ENCODE data around the gene CACNA1F. TPM values are rescaled to one million over a fixed set of nuclear protein-coding genes. Genes with fewer than 3 reads are reported as not detected.

Gene CACNA1F
- total and polyA plus RNA-seq, 4 experiments from 2014 or later = 0.03 to 1.3 (median 1.2) TPM; not detected in 1

GRCh38 chrX:49192722-49193328 lies 40.3 kb downstream of the CACNA1F start:
- no peaks in the 10 kb centered on the region for H3K9me3 Mint-ChIP-seq
- H3K27ac ChIP-seq (ENCODE audit: low read depth, low read length) = no peak overlapping the region
- peak overlapping the region in 3 of 7 donors; percentile 3 to 53 (median 40) for H3K27ac Mint-ChIP-seq
- no peaks in the 10 kb centered on the region for H3K27me3 ChIP-seq (ENCODE audit: insufficient read depth, low read length)
- H3K4me3 Mint-ChIP-seq = peak overlapping the region in 7 of 8 donors; percentile 4 to 70 (median 39)
- intact Hi-C loops (cut with micrococcal nuclease) = loop anchor here (1.0 to 10.0 kb wide), 5 partner anchors 36 to 682 kb away; partner anchors contain the start of genes CCDC22 and USP27X
- peaks cover 0 to 2% of the 10 kb centered on the region in 2 donors for H3K36me3 Mint-ChIP-seq
- H3K4me1 ChIP-seq (ENCODE audit: insufficient read depth, low read length) = peaks cover 18% of the 10 kb centered on the region
- no peaks in the 10 kb centered on the region for H3K36me3 ChIP-seq (ENCODE audit: insufficient read depth, low read length)
- no peak overlapping the region for H3K4me3 ChIP-seq (ENCODE audit: low read length in 2 of 2)
- no peaks in the 10 kb centered on the region for H3K27me3 Mint-ChIP-seq
- H3K4me1 Mint-ChIP-seq = peaks cover 17 to 27% (median 22%) of the 10 kb centered on the region in 4 donors
- peak in 3 of 5 donors; percentile 19 to 26 (median 25) for DNase-seq
- H3K9me3 ChIP-seq (ENCODE audit: control insufficient read depth in 1 of 2, low read length in 2 of 2) = no peaks in the 10 kb centered on the region
- ChIA-PET CTCF (ENCODE audit: partially characterized antibody) (interaction anchor here (0.7 to 3.7 kb wide), 20 partner anchors 10 to 569 kb away, joined by 3 to 27 read pairs (median 4); no protein-coding TSS in a partner anchor), POLR2A (ENCODE audit: partially characterized antibody) (interaction anchor here (0.6 to 2.0 kb wide), 6 partner anchors 20 to 680 kb away, joined by 3 to 7 read pairs (median 4); partner anchors contain the start of genes CCDC22 and PPP1R3F)

- intact Hi-C loops (cut with micrococcal nuclease) = loop anchor here (1.0 to 10.0 kb wide), 7 partner anchors 9 to 683 kb away; partner anchors contain the start of genes CCDC22, PPP1R3F, SYP and USP27X
- Mint-ChIP-seq H3K36me3 (peaks cover 0 to 2% of the 10 kb centered on the region in 2 donors), H3K9me3 (no peaks in the 10 kb centered on the region), H3K4me1 (peaks cover 17 to 27% (median 22%) of the 10 kb centered on the region in 4 donors), H3K27ac (peak overlapping the region; percentile 47 to 97 (median 94)), H3K27me3 (no peaks in the 10 kb centered on the region), H3K4me3 (peak overlapping the region; percentile 77 to 96 (median 91))
- Histone ChIP-seq H3K9me3 (ENCODE audit: control insufficient read depth in 1 of 2, low read length in 2 of 2) (no peaks in the 10 kb centered on the region), H3K27me3 (ENCODE audit: insufficient read depth, low read length) (no peaks in the 10 kb centered on the region), H3K4me3 (ENCODE audit: low read length in 2 of 2) (peak overlapping the region; percentile 52 to 74), H3K36me3 (ENCODE audit: insufficient read depth, low read length) (no peaks in the 10 kb centered on the region), H3K4me1 (ENCODE audit: insufficient read depth, low read length) (peaks cover 18% of the 10 kb centered on the region), H3K27ac (ENCODE audit: low read depth, low read length) (peak overlapping the region; percentile 69)
- ChIA-PET CTCF (ENCODE audit: partially characterized antibody) (interaction anchor here (0.9 to 3.7 kb wide), 11 partner anchors 11 to 562 kb away, joined by 3 to 27 read pairs (median 6); no protein-coding TSS in a partner anchor), POLR2A (ENCODE audit: partially characterized antibody) (interaction anchor here (1.0 to 2.0 kb wide), 16 partner anchors 9 to 652 kb away, joined by 3 to 26 read pairs (median 5); partner anchors contain the start of genes GPKOW, GRIPAP1, PLP2 and PPP1R3F)
- no peak for DNase-seq
These were observed 41.5 kb downstream of the CACNA1F start for GRCh38 chrX:49191574-49192011.

- intact Hi-C loops (cut with micrococcal nuclease) = loop anchor here (1.0 to 10.0 kb wide), 5 partner anchors 9 to 684 kb away; partner anchors contain the start of genes CCDC22, PPP1R3F, SYP and USP27X
- Histone ChIP-seq H3K4me3 (ENCODE audit: low read length in 2 of 2) (peak overlapping the region; percentile 52 to 74), H3K36me3 (ENCODE audit: insufficient read depth, low read length) (no peaks in the 10 kb centered on the region), H3K27ac (ENCODE audit: low read depth, low read length) (peak overlapping the region; percentile 69), H3K4me1 (ENCODE audit: insufficient read depth, low read length) (peaks cover 18% of the 10 kb centered on the region), H3K27me3 (ENCODE audit: insufficient read depth, low read length) (no peaks in the 10 kb centered on the region), H3K9me3 (ENCODE audit: control insufficient read depth in 1 of 2, low read length in 2 of 2) (no peaks in the 10 kb centered on the region)
- peak; percentile 86 to 95 (median 93) for DNase-seq
- ChIA-PET CTCF (ENCODE audit: partially characterized antibody) (interaction anchor here (0.6 to 3.7 kb wide), 6 partner anchors 10 to 39 kb away, joined by 3 to 27 read pairs (median 4); no protein-coding TSS in a partner anchor), POLR2A (ENCODE audit: partially characterized antibody) (interaction anchor here (0.6 to 1.5 kb wide), 23 partner anchors 10 to 651 kb away, joined by 3 to 26 read pairs (median 4); partner anchors contain the start of genes CACNA1F, FOXP3, GPKOW and GRIPAP1)
- H3K36me3 Mint-ChIP-seq = peaks cover 0 to 2% of the 10 kb centered on the region in 2 donors
- H3K4me1 Mint-ChIP-seq = peaks cover 17 to 27% (median 22%) of the 10 kb centered on the region in 4 donors
- H3K9me3 Mint-ChIP-seq = no peaks in the 10 kb centered on the region
- H3K27me3 Mint-ChIP-seq = no peaks in the 10 kb centered on the region
- H3K27ac Mint-ChIP-seq = peak overlapping the region; percentile 47 to 98 (median 94)
- H3K4me3 Mint-ChIP-seq = peak overlapping the region; percentile 68 to 96 (median 91)
These were observed 42.1 kb downstream of the CACNA1F start for GRCh38 chrX:49190821-49191573.

GRCh38 chrX:49189606-49190005 lies 43.5 kb downstream of the CACNA1F start:
- peak overlapping the region in 6 of 8 donors; percentile 13 to 85 (median 24) for H3K4me3 Mint-ChIP-seq
- H3K4me3 ChIP-seq (ENCODE audit: low read length in 2 of 2) = no peak overlapping the region
- H3K36me3 Mint-ChIP-seq = peaks cover 0 to 2% of the 10 kb centered on the region in 2 donors
- no peaks in the 10 kb centered on the region for H3K36me3 ChIP-seq (ENCODE audit: insufficient read depth, low read length)
- no peaks in the 10 kb centered on the region for H3K27me3 Mint-ChIP-seq
- no peaks in the 10 kb centered on the region for H3K9me3 Mint-ChIP-seq
- DNase-seq = no peak
- POLR2A ChIA-PET (ENCODE audit: partially characterized antibody) = interaction anchor here (0.9 kb wide), 1 partner anchor 79 kb away, joined by 3 read pairs; no protein-coding TSS in a partner anchor
- H3K9me3 ChIP-seq (ENCODE audit: control insufficient read depth in 1 of 2, low read length in 2 of 2) = no peaks in the 10 kb centered on the region
- CTCF ChIA-PET (ENCODE audit: partially characterized antibody) = interaction anchor here (2.5 kb wide), 1 partner anchor 23 kb away, joined by 8 read pairs; no protein-coding TSS in a partner anchor
- peak overlapping the region in 3 of 7 donors; percentile 10 to 81 (median 47) for H3K27ac Mint-ChIP-seq
- no peak overlapping the region for H3K27ac ChIP-seq (ENCODE audit: low read depth, low read length)
- peaks cover 26% of the 10 kb centered on the region for H3K4me1 ChIP-seq (ENCODE audit: insufficient read depth, low read length)
- intact Hi-C loops (cut with micrococcal nuclease) = loop anchor here (5.0 to 10.0 kb wide), 3 partner anchors 32 to 685 kb away; partner anchors contain the start of genes CCDC22 and USP27X
- H3K4me1 Mint-ChIP-seq = peaks cover 20 to 36% (median 28%) of the 10 kb centered on the region in 4 donors
- no peaks in the 10 kb centered on the region for H3K27me3 ChIP-seq (ENCODE audit: insufficient read depth, low read length)

GRCh38 chrX:49188468-49189076 lies 44.6 kb downstream of the CACNA1F start:
- Mint-ChIP-seq H3K4me1 (peaks cover 18 to 38% (median 25%) of the 10 kb centered on the region in 4 donors), H3K36me3 (peaks cover 0 to 2% of the 10 kb centered on the region in 2 donors), H3K27ac (no peak overlapping the region), H3K27me3 (no peaks in the 10 kb centered on the region), H3K4me3 (peak overlapping the region in 2 of 8 donors; percentile 0 to 12), H3K9me3 (no peaks in the 10 kb centered on the region)
- no peaks in the 10 kb centered on the region for H3K36me3 ChIP-seq (ENCODE audit: insufficient read depth, low read length)
- no peak for DNase-seq
- no peaks in the 10 kb centered on the region for H3K9me3 ChIP-seq (ENCODE audit: control insufficient read depth in 1 of 2, low read length in 2 of 2)
- ChIA-PET CTCF (ENCODE audit: partially characterized antibody) (interaction anchor here (2.5 kb wide), 1 partner anchor 22 kb away, joined by 8 read pairs; no protein-coding TSS in a partner anchor), POLR2A (ENCODE audit: partially characterized antibody) (no interaction called here)
- no peaks in the 10 kb centered on the region for H3K27me3 ChIP-seq (ENCODE audit: insufficient read depth, low read length)
- intact Hi-C loops (cut with micrococcal nuclease) = no loop called here
- no peak overlapping the region for H3K27ac ChIP-seq (ENCODE audit: low read depth, low read length)
- no peak overlapping the region for H3K4me3 ChIP-seq (ENCODE audit: low read length in 2 of 2)
- H3K4me1 ChIP-seq (ENCODE audit: insufficient read depth, low read length) = peaks cover 29% of the 10 kb centered on the region

GRCh38 chrX:49187526-49187925 lies 45.6 kb downstream of the CACNA1F start:
- CTCF ChIA-PET (ENCODE audit: partially characterized antibody) = interaction anchor here (0.6 to 2.5 kb wide), 3 partner anchors 19 to 32 kb away, joined by 3 to 8 read pairs (median 4); no protein-coding TSS in a partner anchor
- intact Hi-C loops (cut with micrococcal nuclease) = loop anchor here (2.0 kb wide), 1 partner anchor 15 kb away; no protein-coding TSS in a partner anchor
- no peak overlapping the region for H3K27ac ChIP-seq (ENCODE audit: low read depth, low read length)
- H3K4me1 Mint-ChIP-seq = peaks cover 11 to 28% (median 18%) of the 10 kb centered on the region in 4 donors
- peak overlapping the region in 1 of 8 donors; percentile 25 for H3K4me3 Mint-ChIP-seq
- no peak for DNase-seq
- peak overlapping the region in 1 of 7 donors; percentile 60 for H3K27ac Mint-ChIP-seq
- no peak overlapping the region for H3K4me3 ChIP-seq (ENCODE audit: low read length in 2 of 2)
- POLR2A ChIA-PET (ENCODE audit: partially characterized antibody) = no interaction called here
- H3K4me1 ChIP-seq (ENCODE audit: insufficient read depth, low read length) = peaks cover 18% of the 10 kb centered on the region
- H3K27me3 ChIP-seq (ENCODE audit: insufficient read depth, low read length) = no peaks in the 10 kb centered on the region
- H3K36me3 ChIP-seq (ENCODE audit: insufficient read depth, low read length) = no peaks in the 10 kb centered on the region
- H3K36me3 Mint-ChIP-seq = peaks cover 0 to 2% of the 10 kb centered on the region in 2 donors
- H3K9me3 ChIP-seq (ENCODE audit: control insufficient read depth in 1 of 2, low read length in 2 of 2) = no peaks in the 10 kb centered on the region
- no peaks in the 10 kb centered on the region for H3K9me3 Mint-ChIP-seq
- no peaks in the 10 kb centered on the region for H3K27me3 Mint-ChIP-seq
